Astrocyte of the spinal cord (primary cell): ENCODE data around the gene MOCS2.
A peak's percentile ranks its signal among the peaks of the same experiment; 100 is the strongest.

Experiments
- DNase-seq: peaks from one replicate; pipeline ENCODE4 v3.0.0; 2011; ENCODE audit warnings: low read depth, low spot score
- H3K4me3 ChIP-seq: 2 replicates; pipeline ENCODE4 v1.5.1; 2011; ENCODE audit warnings: low read depth, mild to moderate bottlenecking, low read length, moderate library complexity
- CTCF ChIP-seq: IDR thresholded peaks from 2 replicates; pipeline ENCODE4 v1.5.1; 2012; ENCODE audit warnings: low read depth, mild to moderate bottlenecking, low read length, inconsistent platforms
- in situ Hi-C: cut with HindIII; loops from 2 replicates; pipeline ENCODE4 v1.10.0; 2017; ENCODE audit warnings: low sequenced_read_pairs

MOCS2 gene

GRCh38 chr5:53099546-53099945 is 10.0 kb downstream of the MOCS2 start:
- TF ChIP-seq CTCF, result no peak
- no peak overlapping the region for H3K4me3 ChIP-seq
- in situ Hi-C loops, result no loop called here
- peak; percentile 30 for DNase-seq

GRCh38 chr5:53095931-53096525 is 13.5 kb downstream of the MOCS2 start:
- TF ChIP-seq CTCF, result peak; percentile 79
- in situ Hi-C loops, result no loop called here
- DNase-seq, result peak; percentile 78
- H3K4me3 ChIP-seq, result no peak overlapping the region

GRCh38 chr5:53095217-53095616 is 14.3 kb downstream of the MOCS2 start:
- H3K4me3 ChIP-seq, result no peak overlapping the region
- DNase-seq, result no peak
- in situ Hi-C loops, result no loop called here
- TF ChIP-seq CTCF, result no peak

GRCh38 chr5:53092242-53092641 is 17.3 kb downstream of the MOCS2 start:
- no peak overlapping the region for H3K4me3 ChIP-seq
- TF ChIP-seq CTCF, result no peak
- no peak for DNase-seq
- in situ Hi-C loops, result no loop called here

- DNase-seq, result peak; percentile 64
- peak; percentile 14 for TF ChIP-seq CTCF
- in situ Hi-C loops, result no loop called here
- H3K4me3 ChIP-seq, result no peak overlapping the region
Observed at GRCh38 chr5:53091289-53091688, 18.3 kb downstream of the MOCS2 start.

GRCh38 chr5:53090229-53090628 is 19.3 kb downstream of the MOCS2 start:
- no peak for DNase-seq
- in situ Hi-C loops, result no loop called here
- H3K4me3 ChIP-seq, result no peak overlapping the region
- TF ChIP-seq CTCF, result no peak
